D341Med (cell line): Measurements from ENCODE around the gene NCOA1.
"Not testable (repeated sequence)": the region's sequence is repeated elsewhere in the genome, so short reads cannot be mapped to it uniquely, and the experiment has no call there.

Experiments
- DNase-seq: peaks from one replicate; pipeline ENCODE4 v3.0.0; 2012; ENCODE audit warnings: low spot score

NCOA1 gene

DNA sequence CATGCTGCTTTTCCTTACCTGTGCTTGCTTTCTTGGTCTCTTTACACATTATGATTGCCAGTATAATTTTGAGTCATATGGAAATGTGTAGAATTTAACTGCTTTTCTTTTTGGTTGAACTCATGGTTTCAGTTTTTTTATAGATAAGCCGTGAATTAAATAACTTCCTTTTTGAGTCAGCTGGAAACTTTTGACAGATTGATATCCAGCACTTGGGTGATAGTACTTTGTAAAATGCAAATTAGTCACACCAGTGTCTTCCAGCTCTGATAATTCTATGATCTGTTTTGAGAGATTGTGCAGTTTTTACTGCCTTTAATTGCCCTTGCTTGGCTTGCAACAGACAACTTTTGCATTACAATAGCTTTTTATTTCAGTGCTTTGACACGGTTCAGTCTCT is 86.4 kb downstream of the NCOA1 start:
- DNase-seq: no peak

DNA sequence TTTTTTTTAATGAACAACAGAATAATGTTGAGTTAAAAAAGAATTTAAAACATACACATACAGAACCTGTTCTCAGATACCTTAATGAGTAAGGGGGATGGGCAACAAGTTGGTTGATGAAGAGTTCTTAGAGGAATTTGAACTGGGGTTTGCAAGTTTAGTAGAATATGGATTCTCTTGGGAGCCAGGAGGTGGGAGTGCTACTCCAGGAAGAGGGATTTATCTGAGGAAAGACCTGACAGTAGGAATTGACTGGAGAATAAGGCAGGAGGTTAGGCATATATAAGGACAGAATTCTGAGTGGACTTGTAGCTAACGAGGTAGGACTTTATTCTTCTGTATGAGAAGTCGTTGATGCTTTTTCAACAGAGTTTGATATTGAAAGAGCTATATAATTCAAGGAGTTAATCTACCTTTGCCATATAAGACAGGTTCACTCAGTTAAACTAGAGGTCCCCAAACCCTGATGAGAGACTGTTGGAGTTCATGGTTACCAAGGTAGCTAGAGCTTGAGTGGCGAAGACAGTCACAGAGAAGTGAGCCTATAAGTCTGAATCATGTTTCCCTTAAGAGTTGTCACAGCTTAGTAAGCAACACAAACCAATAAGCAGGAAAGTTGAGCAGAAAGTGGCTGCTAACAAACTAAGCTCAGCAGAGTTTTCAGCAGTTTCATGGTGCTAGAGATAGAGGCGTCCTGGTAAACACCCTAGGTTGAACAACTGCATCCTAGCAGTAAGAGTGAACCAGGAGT is 88.2 kb downstream of the NCOA1 start:
- DNase-seq: no peak

GRCh38 chr2:24580561-24580960 is 89.5 kb downstream of the NCOA1 start:
- DNase-seq: no peak

DNA sequence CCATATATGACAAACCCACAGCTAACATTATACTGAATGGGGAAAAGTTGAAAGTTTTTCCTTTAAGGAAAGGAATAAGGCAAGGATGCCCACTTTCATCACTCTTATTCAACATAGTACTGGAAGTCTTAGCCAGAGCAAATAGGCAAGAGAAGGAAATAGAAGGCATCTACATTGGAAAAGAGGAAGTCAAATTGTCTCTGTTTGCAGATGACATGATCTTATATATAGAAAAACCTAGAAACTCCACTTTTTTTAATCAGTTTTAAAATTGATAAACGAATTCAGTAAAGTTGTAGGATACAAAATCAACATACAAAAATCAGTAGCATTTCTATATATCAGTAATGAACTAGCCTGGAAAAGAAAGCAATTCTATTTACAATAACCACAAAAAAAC is 90.9 kb downstream of the NCOA1 start:
- DNase-seq: not testable (repeated sequence)

DNA sequence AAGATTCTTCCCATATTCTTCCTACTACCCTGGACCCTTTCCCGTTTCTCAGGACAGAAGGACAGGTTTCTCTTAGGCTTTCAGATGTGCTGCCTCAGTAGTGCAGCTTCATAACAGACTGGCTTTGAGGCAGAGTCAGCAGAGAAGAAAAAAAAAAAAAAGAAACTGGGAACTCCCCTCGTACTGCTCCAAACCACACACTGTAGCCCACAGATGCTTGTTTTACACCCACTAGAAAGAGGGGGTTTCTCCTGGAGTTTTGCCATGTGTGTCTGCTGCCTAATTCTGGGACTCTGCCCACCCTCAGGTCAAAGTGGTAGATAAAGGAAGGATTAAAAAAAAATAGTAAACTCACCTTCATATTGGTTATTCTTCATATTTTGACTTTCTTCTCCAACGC is 95.9 kb downstream of the NCOA1 start:
- no peak for DNase-seq

- no peak for DNase-seq
These were observed 97.2 kb downstream of the NCOA1 start for GRCh38 chr2:24588294-24588693.

DNA sequence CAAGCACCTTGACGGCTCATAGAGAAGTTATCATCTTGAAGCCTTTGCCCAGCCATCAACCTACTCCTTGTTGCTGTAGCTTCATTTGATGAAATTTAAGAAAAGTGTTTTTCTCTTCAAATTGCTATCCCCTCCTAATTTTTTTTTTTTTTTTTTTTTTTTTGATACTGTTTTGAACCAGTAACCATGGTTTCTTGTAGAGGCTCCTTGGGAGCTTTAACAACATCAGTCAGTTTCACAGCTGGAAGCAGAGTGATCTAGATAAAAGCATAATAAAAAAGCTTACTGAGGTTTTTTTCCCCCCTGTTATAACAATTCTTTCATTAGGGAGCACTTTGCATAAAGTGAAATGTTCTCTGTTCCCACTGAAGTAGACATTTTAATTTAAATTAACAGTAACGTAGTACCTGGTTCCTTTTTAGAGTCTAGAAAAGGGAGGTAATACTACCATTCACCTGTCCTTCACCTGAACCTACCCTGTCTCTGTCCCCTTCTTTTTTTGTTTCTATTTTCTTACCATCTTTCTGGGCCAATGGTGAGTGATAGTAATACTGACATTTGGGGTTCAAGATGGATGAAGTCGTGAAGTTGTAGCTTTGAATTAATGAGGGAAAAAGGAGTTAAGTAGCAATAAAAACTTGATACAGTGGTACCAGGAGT is 101.5 kb downstream of the NCOA1 start:
- no peak for DNase-seq

DNA sequence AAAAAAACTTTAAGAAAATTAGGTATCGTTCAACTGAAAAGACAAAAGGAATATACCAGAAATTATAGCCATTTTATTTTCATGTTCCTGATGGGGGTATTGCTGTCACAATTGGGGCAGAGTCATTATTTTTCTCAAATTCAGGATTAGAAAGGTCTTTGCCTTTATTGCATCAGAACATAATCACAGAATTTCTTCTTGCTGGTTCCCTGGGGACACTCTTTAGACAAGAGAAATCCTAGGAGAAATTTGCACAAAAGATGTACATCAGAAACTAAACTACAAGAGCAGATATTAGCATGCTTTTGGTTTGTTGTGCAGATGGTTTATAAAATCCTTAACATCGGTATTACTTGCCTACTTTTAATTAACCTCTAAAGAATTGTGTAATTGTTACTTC is 103.2 kb downstream of the NCOA1 start:
- DNase-seq: no peak

GRCh38 chr2:24597181-24597870 is 106.3 kb downstream of the NCOA1 start:
- no peak for DNase-seq

DNA sequence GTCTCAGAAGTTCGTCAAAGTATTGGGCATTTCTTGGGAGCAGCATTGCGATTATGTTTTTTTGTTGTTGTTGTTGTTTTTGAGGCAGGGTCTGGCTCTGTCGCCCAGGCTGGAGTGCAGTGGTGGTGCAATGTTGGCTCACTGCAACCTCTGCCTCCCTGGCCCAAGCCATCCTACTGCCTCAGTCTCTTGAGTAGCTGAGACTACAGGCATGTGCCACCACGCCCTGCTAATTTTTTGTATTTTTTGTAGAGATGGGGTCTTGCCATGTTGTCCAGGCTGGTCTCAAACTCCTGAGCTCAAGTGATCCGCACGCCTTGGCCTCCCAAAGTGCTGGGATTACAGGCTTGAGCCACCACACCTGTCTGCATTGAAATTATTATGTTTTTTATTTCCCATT is 109.1 kb downstream of the NCOA1 start:
- DNase-seq: not testable (repeated sequence)

GRCh38 chr2:24611631-24612030 is 120.6 kb downstream of the NCOA1 start:
- no peak for DNase-seq

DNA sequence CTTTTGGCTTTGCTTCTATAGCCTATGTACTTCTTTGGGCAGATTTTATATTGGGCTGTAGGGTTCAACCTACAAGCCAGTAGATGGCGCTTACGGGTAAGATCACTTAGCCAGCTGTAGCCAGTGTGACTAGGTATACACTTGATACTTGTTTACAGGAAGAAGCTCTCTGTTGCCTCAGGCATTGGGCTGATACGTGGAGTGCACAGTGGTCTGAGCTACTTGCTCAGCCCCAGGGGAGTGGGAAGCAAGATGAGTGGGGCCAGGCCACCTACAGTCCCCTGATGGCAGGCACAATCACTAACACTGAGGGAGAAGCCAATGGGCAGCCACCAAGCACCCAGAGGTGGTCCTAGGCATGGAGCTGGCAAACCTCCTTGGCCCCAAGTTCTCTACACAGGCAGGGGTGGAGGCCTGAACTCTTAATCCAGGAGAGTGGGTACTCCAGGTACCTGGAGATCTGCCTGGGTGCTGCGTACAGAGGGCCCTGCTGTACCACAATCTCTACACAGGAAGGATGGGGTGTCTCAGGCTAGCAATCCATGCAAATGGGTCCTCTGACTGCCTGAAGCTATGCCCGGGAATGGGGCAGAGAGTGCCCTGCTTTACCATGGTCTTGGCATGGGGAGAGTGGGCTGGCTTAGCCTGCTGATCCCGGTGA is 122.2 kb downstream of the NCOA1 start:
- peak; percentile 30 for DNase-seq

DNA sequence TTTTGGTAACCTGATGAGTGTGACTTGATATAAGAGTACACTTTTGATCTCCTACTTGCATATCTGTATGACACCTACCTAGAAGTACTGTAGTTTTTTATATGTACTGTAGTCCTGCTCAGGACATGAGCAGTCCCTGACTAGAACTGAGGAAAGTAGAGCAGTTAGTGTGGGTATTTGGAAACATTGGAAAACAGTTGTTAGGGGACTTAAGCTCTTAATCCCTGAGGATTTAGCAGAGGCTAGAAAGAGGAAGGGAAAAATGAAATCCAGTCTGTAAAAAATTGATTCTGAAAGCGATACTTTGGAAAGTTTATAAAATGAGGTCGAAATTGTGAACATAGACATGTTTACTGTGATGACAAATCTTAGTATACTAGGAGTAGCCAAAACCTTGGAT is 125.6 kb downstream of the NCOA1 start:
- DNase-seq: peak; percentile 36

- peak; percentile 28 for DNase-seq
These were observed 126.4 kb downstream of the NCOA1 start for GRCh38 chr2:24617424-24617823.

- DNase-seq: no peak
These were observed 127.1 kb downstream of the NCOA1 start for GRCh38 chr2:24618144-24618543.

DNA sequence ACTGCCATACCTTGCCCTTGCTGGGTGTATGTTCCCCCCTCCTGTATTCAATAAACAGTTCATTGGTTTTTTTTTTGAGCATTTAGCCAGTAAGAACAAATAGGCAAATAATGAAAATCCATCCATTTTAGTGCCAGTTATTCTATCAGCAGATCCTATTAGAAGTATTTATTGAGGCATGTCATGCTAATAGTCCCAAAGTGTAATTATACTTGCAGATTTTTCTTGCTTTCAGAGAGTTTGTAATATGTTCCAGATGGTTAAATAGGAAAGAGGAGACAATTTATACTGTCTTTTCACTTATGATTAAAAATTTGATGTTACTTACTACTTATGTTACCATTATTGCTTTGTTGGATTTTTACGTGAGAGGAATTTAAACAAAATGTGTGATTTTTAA is 127.6 kb downstream of the NCOA1 start:
- no peak for DNase-seq

DNA sequence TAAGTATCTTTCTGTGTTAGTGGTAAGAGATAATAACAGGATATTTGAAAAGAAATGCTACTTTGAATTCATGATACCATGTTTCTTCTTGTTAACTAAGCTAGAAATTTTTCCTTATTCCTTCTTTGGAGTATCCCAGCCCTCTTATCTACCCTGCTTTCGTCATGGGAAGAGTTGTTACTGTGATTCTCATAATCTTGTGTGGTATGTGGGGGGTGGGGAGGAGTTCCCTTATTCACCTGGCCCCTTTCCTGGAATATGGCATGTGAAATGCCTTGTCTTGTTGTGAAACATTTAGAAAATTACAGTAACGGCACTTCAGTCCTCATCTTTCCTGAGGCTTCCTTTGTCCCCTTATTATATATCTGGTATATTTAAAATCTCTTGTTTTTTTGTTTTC is 129.9 kb downstream of the NCOA1 start:
- DNase-seq: no peak

DNA sequence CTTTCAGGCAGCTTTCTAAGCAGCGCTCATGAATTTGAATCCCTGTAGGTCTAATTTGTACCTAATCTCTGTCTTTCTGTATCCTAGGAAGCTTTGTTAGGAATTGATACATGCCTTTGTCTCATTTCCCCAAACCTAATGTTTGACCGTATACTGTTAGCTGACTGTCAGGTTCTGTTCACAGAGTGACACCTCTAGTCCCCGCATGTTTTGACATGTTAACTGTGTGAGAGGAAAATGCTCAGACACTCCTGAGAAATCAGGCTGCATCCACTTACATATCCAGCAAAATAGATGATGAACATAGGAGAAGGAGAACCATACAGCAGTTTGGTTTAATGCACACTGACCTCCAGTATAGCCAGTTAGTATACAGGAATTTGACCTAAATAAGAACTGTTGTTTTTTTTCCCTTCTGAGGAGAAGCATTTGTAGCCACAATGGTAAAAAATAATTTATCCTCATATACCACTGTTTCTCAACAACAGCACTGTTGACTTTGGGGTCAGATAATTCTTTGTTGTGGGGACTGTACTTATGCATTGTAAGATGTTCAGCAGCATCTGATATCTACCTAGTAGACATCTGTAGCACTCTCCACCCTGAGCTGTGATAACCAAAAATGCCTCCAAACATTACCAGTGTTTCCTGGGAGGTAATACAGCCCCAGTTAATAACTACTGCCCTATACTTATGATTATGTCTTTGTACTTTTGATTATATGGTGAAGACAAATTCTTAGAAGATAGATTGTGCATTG is 130.9 kb downstream of the NCOA1 start:
- DNase-seq: no peak

DNA sequence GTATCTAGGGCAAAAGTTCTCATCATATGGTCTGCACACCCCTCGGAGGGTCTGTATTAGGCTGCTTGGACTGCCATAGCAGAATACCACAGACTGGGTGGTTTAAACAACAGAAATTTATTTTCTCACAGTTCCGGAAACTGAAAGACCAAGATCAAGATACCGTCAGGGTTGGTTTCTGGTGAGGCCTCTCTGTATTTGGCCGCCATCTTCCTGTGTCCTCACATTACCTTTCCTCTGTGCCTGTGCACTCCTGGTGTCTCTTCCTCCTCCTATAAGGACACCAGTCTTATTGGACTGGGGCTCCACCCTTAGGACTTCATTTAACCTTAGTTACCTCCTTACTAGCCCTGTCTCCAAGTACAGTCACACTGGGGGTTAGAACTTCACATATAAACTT is 132.5 kb downstream of the NCOA1 start:
- no peak for DNase-seq

DNA sequence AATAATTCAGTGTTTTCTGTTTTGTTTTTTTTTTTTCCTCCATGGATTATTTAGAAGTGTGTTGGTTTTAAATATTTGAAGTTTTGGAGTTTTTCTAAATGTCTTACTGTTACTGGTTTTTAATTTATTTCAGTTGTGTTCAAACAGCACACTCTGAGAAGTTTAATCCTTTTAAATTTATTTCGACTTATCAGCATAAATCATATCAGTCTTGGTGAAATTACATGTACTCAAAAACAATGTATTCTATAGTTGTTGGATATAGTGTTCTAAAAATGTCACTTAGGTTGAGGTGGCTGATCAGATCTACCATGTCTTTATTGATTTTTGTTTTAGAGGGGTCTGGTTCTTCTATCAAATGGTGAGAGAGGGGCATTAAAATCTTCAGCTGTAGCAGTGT is 134.7 kb downstream of the NCOA1 start:
- DNase-seq: no peak

- DNase-seq: no peak
These were observed 135.1 kb downstream of the NCOA1 start for GRCh38 chr2:24626131-24626530.

DNA sequence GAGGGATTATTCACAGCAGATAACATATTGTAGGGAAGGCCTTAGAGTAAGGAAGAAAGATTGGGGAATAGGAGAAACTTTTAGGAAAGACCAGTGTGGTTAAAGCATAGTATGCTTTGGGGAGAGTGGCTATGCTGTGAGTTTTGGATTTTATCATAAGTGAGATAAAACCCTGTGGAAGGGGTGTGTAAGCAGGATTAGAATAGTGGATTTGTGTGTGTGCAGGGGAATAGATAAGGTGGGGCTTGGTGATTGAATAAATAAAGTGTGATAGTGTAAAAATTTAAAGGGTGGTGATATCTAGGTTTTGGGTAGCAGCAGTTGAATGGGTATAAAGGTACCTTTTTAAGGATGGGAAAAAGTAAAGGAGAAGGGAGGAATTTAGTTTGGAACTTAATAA is 137.7 kb downstream of the NCOA1 start:
- DNase-seq: no peak
